GM13977 (cell line): ENCODE data around the gene NDC1.
"Not testable (repeated sequence)": the region's sequence is repeated elsewhere in the genome, so short reads cannot be mapped to it uniquely, and the experiment has no call there.

ENCODE experiments used
- DNase-seq: peaks from one replicate; pipeline ENCODE4 v3.0.0; 2012; ENCODE audit warnings: low spot score
- in situ Hi-C: fragments of 300-500 bp; cut with MboI; formaldehyde crosslinking; loops from one replicate; pipeline ENCODE4 v1.12.0; 2022; ENCODE audit warnings: low sequenced_read_pairs, low pct_unique_long_range_greater_than_20kb, mixed read lengths, inconsistent platforms; ENCODE audit not compliant: unreplicated experiment
- TF ChIP-seq, protein P1 (sequence below): IDR thresholded peaks from 2 replicates; pipeline ENCODE4 v1.5.1; 2012; ENCODE audit warnings: mild to moderate bottlenecking, control low read depth; ENCODE audit not compliant: insufficient read depth; ENCODE audit errors: extremely low read depth, missing control alignments

Gene NDC1

GRCh38 chr1:53837924-53838653, at the start of gene NDC1:
TSS of gene NDC1 (minus strand) at chr1:53838296. CDS start at chr1:53838261, 35 bp downstream.
- in situ Hi-C loops = no loop called here
- TF ChIP-seq, protein P1, sequence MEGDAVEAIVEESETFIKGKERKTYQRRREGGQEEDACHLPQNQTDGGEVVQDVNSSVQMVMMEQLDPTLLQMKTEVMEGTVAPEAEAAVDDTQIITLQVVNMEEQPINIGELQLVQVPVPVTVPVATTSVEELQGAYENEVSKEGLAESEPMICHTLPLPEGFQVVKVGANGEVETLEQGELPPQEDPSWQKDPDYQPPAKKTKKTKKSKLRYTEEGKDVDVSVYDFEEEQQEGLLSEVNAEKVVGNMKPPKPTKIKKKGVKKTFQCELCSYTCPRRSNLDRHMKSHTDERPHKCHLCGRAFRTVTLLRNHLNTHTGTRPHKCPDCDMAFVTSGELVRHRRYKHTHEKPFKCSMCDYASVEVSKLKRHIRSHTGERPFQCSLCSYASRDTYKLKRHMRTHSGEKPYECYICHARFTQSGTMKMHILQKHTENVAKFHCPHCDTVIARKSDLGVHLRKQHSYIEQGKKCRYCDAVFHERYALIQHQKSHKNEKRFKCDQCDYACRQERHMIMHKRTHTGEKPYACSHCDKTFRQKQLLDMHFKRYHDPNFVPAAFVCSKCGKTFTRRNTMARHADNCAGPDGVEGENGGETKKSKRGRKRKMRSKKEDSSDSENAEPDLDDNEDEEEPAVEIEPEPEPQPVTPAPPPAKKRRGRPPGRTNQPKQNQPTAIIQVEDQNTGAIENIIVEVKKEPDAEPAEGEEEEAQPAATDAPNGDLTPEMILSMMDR = no peak

GRCh38 chr1:53883600-53883999, 45.5 kb upstream of the NDC1 start:
- in situ Hi-C loops = not testable (repeated sequence)

More at GRCh38 chr1:53837924-53838653, at the start of gene NDC1:
- DNase-seq = peak; percentile 89

GRCh38 chr1:53881853-53882252, 43.8 kb upstream of the NDC1 start:
- DNase-seq, in situ Hi-C loops: not testable (repeated sequence)

More at GRCh38 chr1:53883600-53883999, 45.5 kb upstream of the NDC1 start:
- DNase-seq = not testable (repeated sequence)

DNA sequence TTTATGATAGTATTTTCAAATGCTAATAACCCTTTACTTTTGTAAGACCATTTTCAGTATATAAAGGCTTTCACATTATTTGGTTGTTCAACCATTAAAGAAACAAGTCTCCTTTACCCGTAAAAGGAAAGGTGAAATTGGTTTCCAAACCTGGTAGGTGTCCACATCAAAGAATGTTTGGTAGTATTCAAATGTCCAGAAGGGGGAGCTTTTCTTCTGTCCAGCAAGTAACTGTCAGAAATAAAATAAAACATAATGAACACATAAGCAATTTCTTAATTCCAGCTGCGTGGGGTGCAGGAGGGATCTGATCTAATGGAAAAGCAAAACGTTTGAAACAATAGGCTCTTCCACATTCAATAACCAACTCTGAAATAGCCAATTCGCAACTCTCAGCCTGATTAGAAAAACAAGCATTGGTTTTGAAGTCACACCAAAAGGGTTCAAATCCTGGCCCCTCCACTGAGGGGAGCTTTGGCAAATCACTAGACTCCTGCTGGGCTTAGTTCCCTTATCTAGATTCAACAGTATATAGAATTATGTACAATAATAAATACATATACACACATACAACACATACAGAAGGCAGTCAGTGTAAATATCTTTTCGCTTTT, 40.5 kb upstream of the NDC1 start:
- in situ Hi-C loops = no loop called here
- TF ChIP-seq, protein P1 = peak; percentile 60
- DNase-seq = peak; percentile 49

GRCh38 chr1:53875150-53875549, 37.1 kb upstream of the NDC1 start:
- in situ Hi-C loops, DNase-seq: not testable (repeated sequence)

DNA sequence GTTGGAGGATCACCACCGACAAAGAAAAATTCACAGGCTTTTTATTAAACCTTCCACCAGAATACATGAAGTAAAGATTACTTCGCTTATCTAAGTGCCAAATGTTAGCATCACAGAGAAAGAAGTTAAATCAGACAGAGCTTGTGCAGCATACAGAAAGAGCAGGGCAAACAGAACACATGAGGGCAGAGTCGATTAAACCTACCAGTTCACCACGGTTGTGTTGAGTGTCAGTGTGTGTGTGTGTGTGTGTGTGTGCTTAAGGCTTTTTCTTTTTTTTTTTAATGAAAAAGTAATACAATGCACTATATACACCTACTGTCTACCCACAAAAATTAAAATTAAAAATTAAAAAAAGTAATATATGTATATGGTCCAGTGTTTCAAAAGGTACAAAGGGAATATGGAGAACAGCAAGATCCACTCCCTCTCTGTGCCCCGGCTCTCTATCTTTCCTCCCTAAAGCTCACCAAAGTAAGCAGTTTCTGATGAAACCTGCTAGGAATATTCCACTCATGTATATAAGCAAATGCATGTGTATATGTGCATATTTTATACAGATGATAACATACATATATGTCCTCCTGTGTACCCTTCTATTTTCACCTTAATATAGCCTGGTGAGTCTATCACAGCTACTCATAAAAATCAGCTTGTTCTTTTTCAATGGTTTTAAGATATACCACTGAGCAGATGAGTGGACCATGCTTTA, 33.8 kb upstream of the NDC1 start:
- in situ Hi-C loops = no loop called here
- DNase-seq = no peak
- TF ChIP-seq, protein P1 = no peak

GRCh38 chr1:53871221-53871620, 33.1 kb upstream of the NDC1 start:
- in situ Hi-C loops = no loop called here
- no peak for DNase-seq
- TF ChIP-seq, protein P1 = no peak
